HG02798 (cell line): Measurements from ENCODE around the gene KANSL3.
"Not testable (repeated sequence)": the region's sequence is repeated elsewhere in the genome, so short reads cannot be mapped to it uniquely, and the experiment has no call there.

Experiments used
- ATAC-seq: cut with Tn5 transposase; IDR thresholded peaks from one replicate; pipeline ENCODE4 v1.9.1; 2021; ENCODE audit warnings: mild to moderate bottlenecking; ENCODE audit not compliant: unreplicated experiment, poor library complexity

Gene KANSL3

DNA sequence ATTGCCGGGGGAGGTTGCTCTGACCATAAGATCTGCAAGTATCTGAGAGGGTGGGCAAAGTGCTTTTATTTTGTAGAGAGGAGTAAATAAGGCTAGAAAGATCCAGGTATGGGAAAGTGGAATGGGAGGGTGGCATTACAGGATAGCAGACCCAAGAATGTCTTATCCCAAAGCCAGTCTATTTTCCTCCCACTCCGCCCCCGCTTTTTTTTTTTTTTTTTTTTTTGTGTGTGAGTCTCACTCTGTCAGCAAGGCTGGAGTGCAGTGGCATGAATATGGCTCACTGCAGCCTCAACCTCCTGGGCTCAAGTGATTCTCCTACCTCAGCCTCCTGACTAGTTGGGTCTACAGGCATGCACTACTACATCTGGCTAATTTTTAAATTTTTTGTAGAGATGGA is 70.0 kb downstream of the KANSL3 start:
- no peak for ATAC-seq

DNA sequence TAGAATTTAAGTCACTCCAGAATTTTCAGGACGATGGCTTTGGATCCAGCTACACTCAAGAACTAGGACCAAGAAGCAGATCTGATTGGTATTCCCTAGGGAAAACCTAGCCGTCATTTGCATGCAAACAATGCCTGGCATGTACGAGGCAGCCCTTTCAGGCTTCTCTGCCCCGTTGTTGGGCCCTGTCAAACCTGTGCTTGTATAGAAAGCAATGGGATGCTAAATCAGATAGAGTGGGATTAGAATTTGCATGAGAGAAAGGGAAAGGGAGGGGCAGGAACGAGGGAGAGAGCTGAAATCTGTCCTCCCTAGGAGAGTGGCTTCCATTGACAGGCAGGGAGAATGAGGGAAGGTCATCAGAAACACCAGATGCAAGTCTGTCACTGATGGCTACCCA is 73.0 kb downstream of the KANSL3 start:
- no peak for ATAC-seq

DNA sequence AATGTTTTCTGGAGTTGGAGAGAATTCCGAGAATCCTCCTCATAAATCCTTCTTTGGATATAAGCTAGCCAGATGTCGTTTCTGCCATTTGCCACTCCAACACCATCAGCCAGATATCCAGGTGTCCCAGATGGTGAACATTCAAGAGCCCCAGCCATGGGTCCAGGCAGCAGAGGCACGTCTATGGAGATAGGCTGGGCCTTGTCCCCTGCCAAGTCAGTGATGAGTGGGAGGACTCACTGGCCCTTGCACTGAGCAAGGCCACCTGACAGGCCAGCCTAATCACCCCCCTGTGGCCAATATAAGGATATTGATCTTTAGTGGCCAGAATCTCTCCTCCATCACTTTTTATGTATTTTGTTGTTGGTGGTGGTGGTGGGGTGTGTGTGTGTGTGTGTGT is 73.5 kb downstream of the KANSL3 start:
- no peak for ATAC-seq

DNA sequence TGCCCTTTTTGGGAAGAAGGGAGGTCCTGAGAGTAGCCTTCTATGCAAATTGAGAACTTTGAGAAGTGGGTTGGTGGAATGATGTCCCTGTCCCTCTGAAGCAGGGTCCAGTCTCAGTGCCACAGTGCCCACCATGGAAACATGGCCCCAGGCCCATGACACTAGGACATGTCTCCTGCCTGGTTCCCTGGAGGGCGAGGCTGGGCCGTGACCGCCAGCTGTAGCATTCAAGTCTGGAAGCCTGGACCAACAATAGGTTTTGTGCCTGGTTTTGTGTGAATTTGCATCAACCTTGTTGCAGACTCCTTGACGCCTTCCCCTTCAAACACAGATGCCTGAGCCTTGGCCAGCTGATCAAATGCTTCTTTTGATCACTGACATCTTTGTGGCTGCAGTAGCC is 74.1 kb downstream of the KANSL3 start:
- ATAC-seq, result no peak

DNA sequence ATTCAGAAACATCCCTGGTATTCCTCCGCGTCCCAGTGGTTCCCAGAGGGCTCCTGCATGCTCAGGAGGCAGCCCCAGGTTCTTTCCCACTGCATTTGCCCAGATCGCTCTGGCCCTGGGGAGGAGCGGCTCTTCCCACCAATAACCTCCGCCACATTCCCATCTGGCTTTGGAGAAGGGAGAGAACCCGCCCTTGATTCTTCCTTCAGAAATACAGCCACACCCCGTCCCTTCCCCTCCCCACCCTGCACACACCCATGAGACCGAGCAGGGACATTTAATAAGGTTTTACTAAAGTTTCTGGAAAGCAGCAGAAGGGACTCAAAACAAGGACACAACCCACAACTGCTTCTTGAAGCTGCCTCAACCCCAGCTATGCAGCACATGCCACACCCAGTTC is 79.6 kb downstream of the KANSL3 start:
- no peak for ATAC-seq

DNA sequence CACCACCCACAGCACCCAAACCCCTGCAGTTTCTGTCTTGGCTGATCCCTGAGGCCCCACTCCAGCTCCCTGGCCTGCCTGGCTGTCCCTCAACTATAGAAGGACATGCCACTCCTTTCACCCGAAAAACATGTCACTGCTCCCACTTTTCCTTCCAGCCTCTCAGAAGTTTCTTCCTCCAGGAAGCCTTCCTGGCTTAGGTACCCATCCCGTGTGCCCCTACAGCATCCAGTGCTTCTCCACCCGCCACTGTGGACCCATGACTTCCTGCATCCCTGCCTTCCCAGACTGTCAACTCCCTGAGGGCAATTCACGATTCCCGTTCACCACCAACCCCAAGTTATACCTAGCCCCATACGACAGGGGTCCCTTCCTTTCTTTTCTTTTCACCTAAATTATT is 80.1 kb downstream of the KANSL3 start:
- no peak for ATAC-seq

DNA sequence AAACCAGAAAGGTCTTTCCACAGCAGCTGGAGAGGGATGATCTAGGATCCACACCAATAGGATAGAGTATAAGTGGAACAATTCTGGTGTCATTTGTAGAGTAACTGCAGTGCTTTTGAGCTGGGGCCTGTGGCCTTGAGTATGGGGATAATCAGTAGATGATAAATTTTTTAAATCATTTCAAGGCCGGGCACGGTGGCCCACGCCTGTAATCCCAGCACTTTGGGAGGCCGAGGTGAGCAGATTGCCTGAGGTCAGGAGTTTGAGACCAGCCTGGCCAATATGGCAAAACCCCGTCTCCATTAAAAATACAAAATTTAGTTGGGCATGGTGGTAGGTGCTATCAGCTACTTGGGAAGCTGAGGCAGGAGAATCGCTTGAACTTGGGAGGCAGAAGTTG is 80.7 kb downstream of the KANSL3 start:
- not testable (repeated sequence) for ATAC-seq

DNA sequence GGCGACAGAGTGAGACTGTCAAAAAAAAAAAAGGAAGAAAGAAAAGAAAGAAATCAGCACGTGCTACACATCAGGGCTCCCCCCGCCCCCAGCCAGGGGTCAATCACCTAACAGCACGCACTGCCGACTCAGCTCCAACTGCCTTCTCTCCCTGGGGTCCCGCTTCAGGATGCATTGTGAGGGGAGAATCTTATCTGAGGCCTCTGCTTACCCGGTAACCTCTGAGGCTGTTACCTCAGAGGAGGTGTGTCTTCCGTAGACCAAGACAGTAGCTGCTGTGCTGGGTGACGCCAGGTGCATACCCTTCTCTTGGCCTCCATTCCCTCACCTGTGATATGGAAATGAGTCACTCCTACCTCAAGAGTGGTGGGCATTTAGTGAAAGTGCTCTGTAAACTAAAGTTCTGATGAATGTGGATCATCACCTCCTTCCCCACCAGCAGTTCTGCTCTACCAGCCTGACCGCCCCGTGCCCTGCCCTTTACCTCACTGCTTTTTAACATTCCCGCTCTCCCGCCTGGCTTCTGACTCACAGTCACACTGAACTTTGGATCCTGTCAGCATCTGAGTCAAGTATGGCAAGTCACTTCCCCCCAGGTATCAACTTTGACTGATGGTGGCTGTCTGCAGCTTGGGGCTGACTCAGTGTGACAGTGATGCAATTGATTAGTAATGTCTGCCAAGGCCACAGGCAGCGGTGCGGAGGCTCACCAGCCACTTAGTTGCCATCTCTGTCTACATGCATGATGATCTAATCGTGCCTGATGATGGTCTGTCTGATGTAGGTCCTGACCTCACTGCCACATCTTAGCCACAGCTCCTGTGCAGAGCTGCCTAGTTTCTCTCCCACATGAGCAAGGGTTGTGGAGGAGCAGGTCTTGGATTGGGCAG is 81.4 kb downstream of the KANSL3 start:
- ATAC-seq, result no peak

DNA sequence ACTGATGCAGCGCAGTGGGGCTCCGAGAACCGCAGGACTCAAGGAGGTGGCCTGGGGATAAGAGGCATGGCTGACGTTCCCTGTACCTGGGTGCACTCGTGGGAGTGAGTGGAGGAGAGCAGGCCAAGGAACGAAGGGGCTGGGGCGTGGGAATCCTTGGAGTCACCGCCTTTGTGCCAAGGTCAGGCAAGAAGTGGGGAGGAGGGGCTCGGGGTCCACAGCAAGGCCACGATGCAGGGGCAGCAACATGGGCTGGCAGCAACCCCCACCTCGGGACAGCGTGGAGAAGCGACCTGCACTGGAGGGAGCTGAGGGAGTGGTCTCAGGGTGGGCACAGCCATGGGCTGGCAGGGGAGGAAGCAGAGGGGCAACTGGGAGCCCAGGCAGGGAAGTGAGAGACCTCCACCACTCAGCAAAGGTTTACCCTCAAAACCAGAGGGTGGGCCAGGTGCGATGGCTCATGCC is 82.9 kb downstream of the KANSL3 start:
- no peak for ATAC-seq

DNA sequence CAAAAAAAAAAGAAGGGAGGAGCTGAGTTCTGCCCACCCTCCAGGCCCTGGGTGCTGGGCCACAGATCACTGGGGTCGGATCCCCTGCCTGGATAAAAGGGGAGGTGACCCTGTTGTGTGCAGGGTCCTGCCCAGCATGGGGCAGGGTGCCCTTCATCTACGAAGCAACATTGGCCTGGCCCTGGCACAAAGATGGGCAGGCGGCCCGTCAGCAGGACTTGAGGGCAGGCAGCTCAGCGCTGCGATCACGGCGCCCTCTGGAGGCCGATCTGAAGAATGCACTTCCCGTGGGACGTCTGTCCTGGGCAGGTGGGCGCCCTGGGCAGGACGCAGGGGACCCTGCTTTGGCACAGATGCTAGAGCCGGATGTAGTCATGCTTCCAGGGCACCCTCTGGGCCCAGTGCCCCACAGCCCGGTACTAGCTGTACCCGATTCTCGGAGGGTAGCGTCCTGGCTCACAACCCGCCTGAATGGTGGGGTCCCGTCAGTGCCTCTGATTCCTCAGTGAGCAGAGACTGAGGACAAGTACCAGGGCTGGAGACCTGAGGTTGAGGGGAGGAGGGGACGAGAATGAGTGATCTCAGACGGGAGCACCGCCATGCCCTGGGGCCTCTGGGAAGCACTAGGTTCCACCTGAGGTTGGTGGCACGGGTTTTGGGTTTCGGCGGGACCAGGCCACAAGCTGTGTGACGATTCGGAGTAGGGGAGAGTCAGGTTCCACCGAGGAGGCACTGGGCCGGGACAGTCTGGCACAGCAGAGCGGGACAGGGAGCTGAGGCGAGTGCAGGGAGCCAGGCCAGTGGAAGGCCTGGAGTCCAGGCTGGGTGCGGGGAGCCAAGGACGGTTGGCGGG is 83.6 kb downstream of the KANSL3 start:
- peak; percentile 64 for ATAC-seq

DNA sequence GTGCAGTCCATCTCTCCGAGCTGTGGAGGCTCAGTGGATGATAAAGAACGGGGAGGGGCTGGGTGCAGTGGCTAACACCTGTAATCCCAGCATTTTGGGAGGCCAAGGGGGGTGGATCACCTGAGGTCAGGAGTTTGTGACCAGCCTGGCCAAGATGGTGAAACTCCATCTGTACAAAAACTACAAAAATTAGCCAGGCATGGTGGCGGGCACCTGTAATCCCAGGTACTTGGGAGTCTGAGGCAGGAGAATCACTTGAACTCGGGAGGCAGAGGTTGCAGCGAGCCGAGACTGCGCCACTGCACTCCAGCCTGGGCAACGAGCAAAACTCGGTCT is 84.2 kb downstream of the KANSL3 start:
- ATAC-seq, result not testable (repeated sequence)

DNA sequence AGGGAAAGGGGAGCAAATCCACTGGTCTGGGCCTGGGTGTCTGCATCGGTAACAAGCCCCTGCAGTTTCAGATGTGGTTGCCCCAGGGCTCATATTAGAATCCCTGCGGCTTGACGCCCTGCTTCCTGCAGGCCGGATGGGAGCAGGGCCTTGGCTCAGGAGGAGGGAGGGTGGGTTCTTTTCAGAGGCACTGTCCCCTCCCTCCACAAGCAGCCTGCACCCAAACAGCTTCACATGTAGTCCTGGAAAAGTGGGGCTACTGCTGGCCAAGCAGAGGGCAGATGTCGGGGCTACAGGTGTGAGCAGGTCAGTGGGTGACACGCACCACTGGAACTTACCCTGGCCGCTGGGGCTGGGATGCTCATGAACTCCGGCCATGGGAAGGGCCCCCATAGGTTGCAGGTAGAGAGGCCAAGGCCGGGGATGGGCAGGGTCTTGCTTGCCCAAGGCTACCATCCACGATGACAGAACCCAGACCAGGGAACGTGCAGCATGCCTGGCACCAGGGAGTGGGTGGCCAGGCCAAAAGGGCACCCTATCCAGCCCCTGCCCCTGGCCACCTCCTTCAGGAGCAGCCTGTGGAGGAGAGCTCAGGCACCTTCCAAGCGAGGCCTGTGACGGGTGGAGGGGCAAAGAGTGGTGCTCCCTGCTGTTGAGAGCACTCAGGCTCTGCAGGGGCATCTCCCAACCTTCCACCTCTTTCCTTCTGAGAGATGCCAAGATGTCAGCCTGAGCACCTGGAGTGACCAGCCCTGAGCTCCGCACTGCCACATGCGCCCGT is 84.7 kb downstream of the KANSL3 start:
- ATAC-seq, result no peak

DNA sequence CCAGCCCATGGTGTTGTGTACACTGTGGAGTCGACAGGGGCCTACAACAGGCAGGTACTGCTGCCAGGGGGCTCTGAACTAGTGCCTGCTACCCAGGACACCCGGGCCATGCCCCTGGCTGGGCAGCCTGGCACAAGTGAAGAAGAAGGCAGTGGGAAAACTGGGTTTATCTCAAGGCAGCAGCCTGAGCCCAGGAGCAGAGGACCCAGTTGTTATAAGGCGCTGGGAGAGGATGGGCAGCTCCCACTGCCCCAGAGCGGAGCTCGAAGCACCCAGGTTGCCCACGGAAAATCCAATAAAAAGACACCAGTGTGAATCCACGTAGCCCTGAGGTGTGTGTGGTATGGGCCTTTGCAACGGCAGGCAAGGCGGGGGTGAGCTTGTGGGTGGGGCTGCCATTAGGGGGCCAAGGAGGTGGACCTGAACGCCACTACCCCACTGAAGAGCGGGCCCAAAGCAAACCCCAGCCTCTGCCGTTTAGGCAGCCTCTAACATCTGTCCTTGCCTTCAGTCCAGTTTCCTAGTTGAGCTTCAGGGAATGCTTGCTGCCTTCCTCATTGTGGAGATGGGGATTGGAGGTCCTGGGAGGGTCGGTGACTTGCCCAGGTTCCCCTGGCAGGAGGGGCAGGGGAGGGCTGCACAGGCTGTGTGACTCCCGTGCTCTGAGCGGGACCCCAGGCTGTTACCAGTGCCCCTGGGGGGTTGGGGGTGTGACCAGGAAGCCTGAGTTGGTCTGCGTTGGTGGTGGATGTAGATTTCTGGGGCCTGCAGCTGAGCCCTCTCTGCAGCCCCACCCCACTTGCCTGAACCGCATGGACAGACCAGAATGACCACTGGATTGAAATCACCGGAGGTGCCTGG is 85.6 kb downstream of the KANSL3 start:
- ATAC-seq, result no peak

DNA sequence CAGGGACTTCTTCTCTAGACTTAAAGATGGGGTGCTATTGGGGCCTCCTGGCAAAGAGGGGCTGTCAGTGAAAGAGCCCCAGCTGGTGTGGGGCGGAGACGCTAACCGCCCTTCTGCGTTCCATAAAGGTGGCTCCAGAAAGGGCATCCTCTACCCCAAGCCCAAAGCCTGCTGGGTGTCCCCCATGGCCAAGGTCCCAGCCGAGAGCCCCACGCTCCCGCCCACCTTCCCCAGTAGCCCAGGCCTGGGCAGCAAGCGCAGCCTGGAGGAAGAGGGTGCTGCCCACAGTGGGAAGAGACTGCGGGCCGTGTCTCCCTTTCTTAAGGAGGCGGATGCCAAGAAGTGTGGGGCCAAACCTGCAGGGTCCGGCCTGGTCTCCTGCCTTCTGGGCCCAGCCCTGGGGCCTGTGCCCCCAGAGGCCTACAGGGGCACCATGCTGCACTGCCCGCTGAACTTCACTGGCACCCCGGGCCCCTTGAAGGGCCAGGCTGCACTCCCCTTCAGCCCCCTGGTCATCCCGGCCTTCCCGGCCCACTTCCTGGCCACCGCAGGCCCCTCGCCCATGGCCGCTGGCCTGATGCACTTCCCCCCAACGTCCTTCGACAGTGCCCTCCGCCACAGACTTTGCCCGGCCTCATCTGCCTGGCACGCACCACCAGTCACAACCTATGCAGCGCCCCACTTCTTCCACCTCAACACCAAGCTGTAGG is 86.4 kb downstream of the KANSL3 start:
- ATAC-seq, result no peak

DNA sequence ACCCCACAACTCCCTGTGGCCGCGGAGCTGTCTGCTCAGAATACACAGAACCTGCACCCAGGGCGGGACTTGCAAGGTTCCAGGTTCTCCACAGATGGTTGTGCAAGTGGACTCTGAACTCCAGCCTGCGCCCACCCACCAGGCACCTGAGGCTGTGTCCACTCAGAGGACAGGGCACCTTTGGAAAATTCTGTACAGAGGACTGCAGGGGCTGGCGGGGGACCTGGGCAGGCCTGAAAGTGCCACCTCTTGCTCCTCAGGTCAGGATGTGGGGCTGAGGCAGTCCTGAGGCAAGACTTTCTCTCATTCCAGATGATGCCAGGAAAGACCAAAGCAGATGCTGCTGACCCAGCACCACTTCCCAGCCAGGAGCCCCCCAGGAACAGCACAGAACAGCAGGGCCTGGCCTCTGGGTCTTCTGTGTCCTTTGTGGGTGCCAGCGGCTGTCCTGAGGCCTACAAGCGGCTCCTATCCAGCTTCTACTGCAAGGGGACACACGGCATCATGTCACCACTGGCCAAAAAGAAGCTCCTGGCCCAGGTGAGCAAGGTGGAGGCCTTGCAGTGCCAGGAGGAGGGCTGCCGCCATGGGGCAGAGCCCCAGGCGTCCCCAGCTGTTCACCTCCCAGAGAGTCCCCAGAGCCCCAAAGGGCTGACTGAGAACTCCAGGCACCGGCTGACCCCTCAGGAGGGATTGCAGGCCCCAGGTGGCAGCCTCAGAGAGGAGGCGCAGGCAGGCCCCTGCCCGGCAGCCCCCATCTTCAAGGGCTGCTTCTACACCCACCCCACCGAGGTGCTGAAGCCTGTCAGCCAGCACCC is 87.1 kb downstream of the KANSL3 start:
- ATAC-seq, result no peak

DNA sequence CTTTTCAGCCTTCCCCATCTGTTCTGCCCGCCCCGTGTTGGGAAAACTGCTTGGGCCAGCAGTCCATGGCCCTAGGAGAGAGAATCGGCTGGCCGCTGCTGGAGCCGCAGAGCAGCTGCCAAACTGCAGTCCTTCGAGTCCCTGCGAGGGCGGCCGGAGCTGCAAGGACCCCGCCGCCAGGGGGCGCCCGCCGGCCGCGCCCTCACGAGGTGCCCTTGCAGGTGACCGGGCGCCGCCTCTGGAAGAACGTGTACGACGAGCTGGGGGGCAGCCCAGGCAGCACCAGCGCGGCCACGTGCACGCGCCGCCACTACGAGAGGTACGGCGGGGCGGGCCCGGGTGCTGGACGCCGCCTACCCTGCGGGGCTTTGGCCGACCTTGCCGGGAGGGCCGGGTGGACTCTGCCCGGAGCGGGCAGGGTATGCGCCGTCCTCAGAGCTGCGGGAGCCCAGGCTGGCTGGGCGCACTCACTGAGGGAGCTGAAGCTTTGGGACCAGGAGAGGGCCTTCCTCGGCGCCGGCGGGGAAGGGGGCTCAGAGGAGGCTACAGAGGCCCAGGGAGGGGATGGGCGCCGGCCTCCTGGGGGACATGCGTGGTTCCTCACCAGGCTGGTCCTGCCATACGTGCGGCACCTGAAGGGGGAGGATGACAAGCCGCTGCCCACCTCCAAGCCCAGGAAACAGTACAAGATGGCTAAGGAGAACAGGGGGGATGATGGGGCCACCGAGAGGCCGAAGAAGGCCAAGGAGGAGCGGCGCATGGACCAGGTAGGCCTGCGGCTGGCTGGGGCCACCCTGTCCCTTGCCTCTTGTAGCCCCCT is 87.9 kb downstream of the KANSL3 start:
- ATAC-seq, result no peak

DNA sequence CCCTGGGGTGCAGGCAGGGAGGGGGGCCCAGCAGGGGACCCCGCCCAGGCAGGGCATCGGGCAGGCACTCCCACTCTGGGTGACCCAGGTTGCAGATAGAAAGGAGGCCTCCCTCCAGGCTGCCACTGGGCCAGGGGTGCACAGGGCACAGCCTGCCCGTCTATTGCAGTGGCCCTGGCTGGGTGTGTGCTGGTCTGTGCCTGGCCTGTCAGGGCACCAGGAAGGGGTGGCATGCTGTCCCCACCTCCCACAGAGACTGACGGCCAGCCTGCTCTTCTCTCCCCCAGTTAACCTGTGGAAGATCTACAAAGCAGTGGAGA is 88.7 kb downstream of the KANSL3 start:
- ATAC-seq, result no peak
